ENCODE measurements around the gene NPAS4.
"Not testable (repeated sequence)": the region's sequence is repeated elsewhere in the genome, so short reads cannot be mapped to it uniquely, and the experiment has no call there.

The NPAS4 gene

DNA sequence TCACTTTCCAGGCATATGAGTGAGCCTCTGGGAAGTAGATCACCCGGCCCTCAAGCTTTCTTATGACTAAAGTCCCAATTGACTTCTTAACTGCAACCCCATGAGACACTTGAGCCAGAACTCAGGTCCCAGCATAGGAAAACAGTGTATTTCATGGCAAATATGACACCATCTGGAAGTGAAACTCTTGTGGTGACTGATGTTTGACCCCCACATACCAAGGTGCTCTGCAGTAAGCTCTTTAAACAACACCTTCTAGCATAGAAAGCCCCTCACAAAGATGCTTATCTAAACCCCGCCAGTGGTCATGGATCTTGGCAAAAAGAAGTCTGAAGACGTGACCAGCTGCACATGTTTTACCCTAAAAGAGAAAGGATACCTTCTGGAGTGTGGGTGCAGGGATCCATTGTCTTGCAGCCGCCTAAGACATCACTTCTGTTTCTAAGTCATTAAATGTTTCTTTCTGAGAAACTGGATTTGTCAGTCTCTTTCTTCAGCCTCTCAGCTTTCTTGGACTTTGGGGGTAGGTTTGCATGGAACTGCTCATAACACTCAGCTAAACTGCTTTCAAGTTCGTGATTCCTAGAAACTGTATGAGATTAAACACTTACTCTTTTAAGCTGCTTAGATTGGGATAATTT, 38.4 kb downstream of the NPAS4 start:
- DNase-seq: no peak

DNA sequence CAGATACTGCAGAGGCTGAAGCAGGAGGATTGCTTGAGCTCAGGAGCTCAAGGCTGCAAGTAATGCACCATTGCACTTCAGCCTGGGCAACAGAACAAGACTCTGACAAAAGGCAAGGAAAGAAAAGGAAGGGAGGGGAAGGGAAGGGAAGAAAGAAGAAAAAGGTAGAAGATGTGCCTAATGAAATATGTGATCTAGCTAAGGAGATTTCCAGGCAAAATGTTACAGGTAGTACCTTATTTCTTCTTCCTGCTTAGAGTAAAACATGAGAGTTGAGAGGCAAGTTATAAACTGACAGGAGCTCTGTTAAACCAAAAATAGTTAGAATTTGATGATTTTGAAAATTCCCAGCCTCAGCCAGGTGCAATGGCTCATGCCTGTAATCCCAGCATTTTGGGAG, 41.2 kb downstream of the NPAS4 start:
- no peak for DNase-seq

DNA sequence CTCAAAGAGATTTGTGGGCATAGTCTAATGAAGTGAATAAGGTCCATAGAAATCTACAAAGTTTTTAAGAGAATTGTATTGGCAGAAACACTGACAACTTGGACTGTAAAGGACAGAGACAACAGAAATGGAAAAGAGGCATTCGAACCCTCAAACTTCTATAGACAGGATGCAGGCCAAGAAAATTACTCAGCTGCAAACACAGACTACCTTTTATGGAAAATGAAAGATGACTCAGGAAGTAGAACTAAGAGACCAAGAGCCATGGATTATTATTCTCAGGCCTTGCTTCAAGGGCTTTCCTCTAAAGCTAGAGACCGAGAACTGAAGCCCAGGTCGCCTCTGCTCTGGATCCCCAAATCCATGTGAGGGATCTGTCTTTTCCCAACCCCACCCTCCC, 42.1 kb downstream of the NPAS4 start:
- DNase-seq: no peak

DNA sequence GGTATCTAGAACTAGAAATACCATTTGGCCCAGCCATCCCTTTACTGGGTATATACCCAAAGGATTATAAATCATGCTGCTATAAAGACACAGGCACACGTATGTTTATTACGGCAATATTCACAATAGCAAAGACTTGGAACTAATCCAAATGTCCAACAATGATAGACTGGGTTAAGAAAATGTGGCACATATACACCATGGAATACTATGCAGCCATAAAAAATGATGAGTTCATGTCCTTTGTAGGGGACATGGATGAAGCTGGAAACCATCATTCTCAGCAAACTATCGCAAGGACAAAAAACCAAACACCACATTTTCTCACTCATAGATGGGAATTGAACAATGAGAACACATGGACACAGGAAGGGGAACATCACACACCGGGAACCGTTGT, 43.3 kb downstream of the NPAS4 start:
- not testable (repeated sequence) for DNase-seq

DNA sequence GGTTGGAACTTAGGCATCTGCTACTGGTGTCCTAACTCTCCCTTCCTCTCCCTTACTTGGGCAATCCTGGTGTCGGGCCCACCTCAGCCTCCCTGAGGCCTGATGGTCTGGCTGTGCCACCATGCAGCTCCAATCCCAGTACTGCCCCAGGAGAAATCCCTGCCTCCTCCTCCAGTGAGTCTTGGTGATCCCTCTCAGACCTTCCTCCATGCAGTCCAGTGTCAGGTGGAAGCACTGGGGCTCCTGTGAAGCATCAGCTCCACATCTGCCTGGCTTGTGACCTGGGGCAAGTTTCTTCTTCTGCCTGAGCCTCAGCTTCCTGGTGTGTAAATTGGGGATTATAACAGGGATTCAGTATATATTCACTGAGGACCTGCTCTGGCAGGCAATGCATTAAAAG, 44.1 kb downstream of the NPAS4 start:
- no peak for DNase-seq

DNA sequence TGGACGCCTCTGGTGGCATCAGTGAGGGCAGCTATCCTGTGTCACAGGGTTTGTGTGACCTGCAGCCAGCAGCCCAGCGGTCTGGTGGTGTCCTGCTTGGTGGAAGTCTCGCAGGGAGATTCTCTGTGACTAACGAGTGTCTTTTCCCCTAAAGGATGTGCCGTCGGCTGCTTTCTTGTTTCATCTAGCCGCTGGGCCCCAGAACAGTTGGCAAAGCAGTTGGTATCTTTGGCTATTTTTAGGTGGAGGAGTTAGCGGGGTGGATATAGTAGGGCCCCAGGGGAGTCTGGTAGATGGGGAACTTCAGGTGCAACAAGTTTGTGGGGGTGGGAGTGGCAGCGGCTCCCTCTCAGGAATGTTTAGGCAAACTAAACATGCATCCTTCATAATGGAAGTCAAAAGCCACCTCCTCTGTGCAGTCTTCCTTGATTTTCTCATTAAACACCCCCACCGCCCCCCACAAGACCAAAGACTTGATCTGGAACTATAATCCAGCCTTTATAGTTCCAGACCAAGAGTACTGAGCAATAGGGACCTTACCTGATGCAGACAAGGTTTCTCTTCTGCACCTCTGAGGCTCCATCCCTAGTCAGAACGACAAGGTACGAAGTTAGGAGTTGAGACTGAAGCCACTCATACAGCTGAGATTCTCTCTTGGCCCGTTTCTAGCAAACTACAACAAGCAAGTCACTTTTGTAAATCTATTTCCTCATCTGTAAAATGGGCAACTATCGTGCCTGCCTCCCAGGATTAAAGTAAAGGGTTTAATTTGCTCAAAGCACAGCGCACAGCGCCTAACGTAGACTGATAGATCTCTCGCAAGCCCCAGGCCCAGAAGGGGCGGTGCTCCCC, 44.8 kb downstream of the NPAS4 start:
- no peak for DNase-seq

DNA sequence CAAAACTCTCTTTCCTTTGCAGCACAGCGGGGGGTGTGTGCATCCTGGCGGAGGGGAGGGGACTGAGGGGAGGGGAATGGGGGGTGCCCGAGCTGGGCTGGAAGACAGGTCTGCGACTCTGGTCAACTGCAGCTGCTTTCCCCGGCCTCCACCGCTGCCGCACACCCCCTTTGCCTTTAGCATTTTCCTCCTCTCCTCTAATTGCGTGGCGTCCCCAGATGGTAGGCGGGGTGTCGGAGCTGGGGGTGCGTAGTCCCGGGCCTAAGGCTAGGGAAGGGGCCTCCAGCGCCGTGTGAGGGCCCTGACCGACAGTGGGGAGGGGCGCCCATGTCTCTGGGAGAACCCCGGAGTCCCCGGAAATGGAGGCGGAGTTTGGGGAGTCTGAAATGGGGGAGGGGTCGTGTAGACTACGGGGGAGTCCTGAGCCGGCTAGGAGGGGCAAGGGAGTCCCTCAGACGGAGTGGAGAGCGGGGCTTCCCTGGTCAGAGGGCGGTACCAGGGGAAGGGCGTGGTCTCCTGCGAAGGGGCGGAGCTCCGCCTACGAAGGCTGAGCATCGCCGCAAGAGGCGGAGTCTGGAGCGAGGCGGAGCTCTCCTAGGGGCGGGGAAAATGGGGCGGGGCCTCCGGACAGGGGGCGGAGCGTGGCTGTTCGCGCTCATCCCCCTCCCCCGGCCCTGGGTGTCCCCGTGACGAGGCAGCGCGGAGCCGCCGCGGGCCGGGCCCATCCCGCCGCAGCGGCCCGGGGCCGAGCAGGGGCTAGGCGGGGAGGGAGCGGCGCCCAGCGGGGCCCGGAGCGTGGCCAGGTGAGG, 45.6 kb downstream of the NPAS4 start, which contains the start of gene PELI3:
PELI3 (plus strand) TSS at position 681 of the 809 bp plus-strand sequence. CDS start 1,224 bp downstream, outside the sequence.
- peak; percentile 91 for DNase-seq

DNA sequence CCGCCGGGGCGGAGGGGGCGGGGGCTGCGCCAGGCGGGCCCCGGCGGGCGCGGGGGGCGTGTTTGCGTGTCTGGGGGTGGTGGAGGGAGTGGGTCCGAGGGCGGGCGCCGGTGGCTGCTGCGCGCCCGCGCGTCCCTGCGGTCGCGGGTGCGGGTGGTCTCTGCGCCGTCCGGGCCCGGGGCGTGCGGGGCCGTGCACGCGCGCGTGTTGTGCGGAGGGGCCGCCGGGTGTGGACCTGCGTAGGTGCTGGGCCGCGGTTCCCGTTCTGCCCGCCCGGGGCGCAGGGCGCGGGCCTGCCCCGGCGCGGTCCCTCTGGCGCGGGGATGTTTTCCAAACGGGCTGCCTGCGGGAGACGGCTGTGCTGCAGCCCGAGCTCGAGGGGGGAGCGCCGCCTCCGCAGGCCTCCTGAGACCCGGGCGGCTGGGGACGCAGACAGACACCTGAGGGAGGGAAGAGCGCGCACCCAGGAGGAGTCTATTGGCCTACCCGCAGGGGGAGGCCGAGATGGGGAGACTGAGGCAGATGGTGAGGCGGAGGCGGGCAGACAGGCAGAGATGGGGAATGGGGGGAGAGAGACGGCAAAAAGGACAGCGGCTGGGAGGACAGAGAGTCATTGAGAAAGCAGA, 46.3 kb downstream of the NPAS4 start:
- no peak for DNase-seq

DNA sequence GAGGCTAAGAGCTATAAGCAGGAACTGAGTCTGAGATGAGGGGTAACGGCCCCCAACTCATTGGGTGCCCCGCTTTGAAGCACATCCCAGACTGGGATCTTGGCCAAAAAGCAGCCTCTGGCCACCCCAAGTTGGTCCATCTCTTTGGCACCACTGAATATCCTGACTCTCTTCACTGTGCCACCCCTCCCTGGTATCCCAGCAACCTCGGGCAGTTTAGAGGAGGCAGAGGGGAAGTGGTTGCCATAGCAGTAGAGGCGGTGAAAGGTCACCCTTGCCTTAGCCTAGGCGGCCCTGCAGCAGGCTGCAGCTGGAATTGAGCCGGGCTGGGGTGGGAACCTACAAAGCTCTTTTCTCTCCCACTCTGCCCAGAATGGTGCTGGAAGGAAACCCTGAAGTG, 46.9 kb downstream of the NPAS4 start:
- no peak for DNase-seq

DNA sequence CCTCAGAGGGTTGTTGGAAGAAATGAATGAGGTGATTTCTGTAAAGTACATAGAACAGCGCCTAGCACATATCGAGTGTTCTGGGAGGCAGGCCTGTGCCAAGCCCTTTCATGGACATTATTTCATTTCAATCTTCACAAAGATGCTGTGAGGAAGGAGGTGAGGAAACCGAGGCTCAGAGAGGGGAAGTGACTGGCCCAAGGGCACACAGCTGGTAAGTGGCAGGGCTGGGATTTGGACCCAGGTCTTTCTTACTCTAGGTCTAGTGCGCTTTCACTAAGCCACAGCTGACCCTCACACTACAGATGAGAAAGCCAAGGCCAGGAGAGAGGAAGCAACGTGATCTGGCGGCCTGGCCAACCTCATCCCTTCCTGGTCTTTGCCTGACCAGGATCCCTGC, 47.9 kb downstream of the NPAS4 start:
- no peak for DNase-seq

DNA sequence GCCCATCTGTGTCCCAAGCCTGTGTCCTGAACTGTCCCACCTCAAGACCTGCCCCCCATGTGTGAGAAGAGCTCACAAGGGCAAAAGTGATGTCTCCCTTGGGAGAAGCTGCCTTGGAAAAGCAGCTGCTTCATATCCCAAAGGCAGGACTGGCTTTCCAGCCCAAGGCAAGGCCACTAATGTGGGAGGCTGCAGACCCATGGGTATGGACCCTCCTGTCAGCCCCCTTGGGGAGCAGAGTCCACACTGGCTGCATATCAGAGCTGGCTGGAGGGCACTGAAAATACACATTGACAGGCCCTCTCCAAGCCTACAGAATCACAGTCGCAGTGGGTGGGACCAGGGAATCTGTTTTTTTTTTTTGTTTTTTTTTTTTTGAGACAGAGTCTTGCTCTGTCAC, 48.6 kb downstream of the NPAS4 start:
- no peak for DNase-seq

DNA sequence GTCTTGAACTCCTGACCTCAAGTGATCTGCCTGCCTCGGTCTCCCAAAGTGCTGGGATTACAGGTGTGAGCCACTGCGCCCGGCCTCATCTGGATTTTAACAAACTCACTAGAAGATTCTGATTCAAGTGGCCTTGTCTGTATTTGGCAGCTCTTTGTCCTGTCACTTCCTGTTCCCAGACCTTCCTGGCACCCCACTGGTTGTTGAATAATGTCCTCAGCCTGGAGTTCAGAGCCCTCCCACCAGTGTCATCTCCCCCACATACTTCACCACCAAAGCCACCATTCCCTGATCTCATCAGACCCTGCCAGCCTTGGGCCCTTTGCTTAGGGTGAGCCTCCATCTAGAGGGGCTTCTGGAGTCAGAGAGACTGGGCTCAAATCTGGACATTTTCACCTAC, 49.2 kb downstream of the NPAS4 start:
- no peak for DNase-seq

DNA sequence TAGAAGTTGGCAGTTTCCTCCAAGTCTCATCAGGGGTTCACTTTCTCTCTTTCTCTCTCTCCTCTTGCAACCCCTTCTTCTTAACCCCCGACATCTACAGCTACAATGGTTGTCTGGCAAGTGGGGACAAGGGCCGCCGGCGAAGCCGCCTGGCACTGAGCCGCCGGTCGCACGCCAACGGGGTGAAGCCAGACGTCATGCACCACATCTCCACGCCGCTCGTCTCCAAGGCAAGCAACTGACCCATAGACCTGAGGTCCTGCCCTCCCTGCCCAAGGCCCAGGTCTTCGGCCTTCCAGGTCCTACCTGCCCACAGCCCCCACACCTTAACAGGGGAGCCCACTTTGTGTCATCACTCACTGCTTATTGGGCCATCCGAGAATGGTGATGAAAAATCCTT, 50.3 kb downstream of the NPAS4 start:
- DNase-seq: no peak

DNA sequence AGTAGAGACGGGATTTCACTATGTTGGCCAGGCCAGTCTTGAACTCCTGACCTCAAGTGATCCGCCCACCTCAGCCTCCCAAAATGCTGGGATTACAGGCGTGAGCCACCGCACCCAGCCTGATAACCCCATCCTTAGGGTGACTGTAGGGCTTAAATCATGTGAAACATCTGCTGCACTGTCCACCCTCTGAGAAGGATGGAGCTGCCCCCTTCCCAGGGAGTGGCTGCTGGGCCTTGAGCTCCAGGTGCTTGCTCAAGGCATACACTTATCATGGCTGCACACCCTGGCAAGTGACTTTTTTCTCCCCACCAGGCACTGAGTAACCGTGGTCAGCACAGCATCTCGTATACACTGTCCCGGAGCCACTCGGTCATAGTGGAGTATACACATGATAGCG, 51.2 kb downstream of the NPAS4 start:
- no peak for DNase-seq

DNA sequence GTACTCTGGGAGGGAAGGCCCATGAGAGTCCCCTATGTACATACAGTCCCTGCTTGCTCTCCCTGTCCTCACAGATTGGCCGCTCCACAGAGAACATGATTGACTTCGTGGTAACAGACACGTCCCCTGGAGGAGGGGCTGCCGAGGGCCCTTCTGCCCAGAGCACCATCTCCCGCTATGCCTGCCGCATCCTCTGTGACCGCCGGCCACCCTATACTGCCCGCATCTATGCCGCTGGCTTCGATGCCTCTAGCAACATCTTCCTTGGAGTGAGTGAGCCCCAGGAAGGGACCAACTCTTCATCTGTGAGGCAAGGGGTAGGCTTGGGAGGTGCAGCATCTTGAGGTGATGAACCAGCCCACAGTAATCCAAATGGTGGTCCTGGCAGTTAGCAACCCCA, 52.3 kb downstream of the NPAS4 start:
- no peak for DNase-seq

DNA sequence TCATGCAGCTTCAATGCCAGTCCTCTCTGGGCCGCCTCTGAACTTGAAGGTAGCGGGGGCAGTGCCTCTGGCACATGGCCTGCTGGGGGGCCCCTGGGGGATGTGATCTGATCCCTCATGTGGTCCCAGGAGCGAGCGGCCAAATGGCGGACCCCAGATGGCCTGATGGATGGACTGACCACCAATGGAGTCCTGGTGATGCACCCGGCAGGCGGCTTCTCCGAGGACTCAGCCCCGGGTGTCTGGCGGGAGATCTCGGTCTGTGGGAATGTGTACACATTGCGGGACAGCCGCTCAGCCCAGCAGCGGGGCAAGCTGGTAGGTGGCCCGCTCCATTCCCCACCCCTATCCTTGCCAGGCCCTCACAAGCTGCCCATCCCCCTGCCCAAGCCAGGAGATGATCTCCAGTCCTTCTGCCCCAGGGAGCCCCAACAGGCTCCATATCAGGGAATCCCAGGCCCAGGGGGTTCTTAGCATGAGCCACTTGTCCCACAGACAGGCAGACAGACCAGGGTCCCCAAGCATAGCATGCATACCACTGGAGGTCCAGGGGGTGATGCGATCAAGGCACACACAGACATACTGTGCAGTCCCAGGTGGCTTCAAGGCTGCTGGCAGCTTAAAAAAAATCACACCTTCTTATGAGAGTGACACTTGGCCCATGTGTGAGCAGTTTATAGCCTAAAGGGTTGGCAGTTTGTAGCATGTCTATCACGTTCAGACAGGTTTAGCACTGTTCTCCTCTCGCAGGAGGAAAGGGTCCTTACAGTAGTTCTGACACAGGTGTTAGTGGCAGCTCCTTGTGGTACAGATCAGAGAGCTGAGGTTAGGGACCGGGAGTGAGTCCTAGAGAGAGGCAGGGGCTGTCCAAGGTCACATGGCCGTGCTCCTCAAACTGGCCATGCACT, 53.0 kb downstream of the NPAS4 start:
- no peak for DNase-seq

DNA sequence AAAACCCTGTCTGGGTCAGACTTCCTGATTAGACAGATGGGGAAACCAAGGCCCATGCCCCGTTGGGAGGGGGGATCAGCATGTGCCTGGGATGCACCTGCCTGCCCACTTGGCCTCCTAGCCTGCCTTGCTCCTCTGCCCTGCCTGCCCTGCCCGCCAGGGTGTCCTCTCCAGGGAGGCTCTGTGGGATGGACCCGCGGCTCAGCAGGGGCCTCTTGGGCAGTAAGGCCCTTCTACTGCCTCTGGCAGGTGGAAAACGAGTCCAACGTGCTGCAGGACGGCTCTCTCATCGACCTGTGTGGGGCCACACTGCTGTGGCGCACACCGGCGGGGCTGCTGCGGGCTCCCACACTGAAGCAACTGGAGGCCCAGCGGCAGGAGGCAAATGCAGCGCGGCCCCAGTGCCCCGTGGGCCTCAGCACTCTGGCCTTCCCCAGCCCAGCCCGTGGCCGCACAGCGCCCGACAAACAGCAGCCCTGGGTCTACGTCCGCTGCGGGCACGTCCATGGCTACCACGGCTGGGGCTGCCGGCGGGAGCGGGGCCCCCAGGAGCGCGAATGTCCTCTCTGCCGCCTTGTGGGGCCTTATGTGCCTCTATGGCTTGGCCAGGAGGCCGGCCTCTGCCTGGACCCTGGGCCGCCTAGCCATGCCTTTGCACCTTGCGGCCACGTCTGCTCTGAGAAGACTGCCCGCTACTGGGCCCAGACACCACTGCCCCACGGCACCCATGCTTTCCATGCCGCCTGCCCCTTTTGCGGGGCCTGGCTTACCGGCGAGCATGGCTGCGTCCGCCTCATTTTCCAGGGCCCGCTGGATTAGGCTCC, 54.7 kb downstream of the NPAS4 start:
- no peak for DNase-seq
